ENCODE results near the gene TRANK1. TPM values are rescaled to one million over a fixed set of nuclear protein-coding genes. Genes with fewer than 3 reads are reported as not detected.

The TRANK1 gene
- total RNA-seq, 1 experiment from 2014 or later, result 1.1 TPM

- no TSS peak for BruUV-seq (replicated peaks)
- H3K36me3 ChIP-seq (ENCODE audit: control insufficient read depth in 1 of 2, insufficient read depth in 2 of 2, low read length in 2 of 2), result no peaks in the 10 kb centered on the region
- H3K27ac ChIP-seq (ENCODE audit: low read depth, low read length), result no peak overlapping the region
- CTCF ChIA-PET, result no interaction called here
- H3K27me3 ChIP-seq (ENCODE audit: insufficient read depth, low read length), result no peaks in the 10 kb centered on the region
- intact Hi-C loops (cut with micrococcal nuclease), result no loop called here
- no peak overlapping the region for H3K9ac ChIP-seq (ENCODE audit: low read length)
- no peak for DNase-seq (ENCODE audit: low read depth, low spot score)
- ATAC-seq, result no peak
- no peaks in the 10 kb centered on the region for H3K4me1 ChIP-seq (ENCODE audit: control insufficient read depth in 1 of 2, insufficient read depth in 2 of 2, low read length in 2 of 2)
- no peak overlapping the region for H2AFZ ChIP-seq (ENCODE audit: low read depth, low read length, poor library complexity, severe bottlenecking)
- no peak for TF ChIP-seq ELF1 (IDR thresholded peaks at IDR 0.05; ENCODE audit: borderline replicate concordance, low read depth)
- TF ChIP-seq YY1 (IDR thresholded peaks at IDR 0.05; ENCODE audit: extremely low read depth, insufficient replicate concordance, low read depth, low read length), result no peak
- no peak for TF ChIP-seq ZNF274 (IDR thresholded peaks at IDR 0.05; ENCODE audit: low read depth, low read length)
- TF ChIP-seq, protein P1, sequence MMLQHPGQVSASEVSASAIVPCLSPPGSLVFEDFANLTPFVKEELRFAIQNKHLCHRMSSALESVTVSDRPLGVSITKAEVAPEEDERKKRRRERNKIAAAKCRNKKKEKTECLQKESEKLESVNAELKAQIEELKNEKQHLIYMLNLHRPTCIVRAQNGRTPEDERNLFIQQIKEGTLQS (IDR thresholded peaks at IDR 0.05), result no peak
- no peak for TF ChIP-seq CTCF (IDR thresholded peaks at IDR 0.05 in 2 of 3, conservative IDR thresholded peaks at IDR 0.05 in 1 of 3; ENCODE audit: borderline replicate concordance in 1 of 3, insufficient read depth in 1 of 3, low read depth in 2 of 3, low read length in 2 of 3)
- no peak for TF ChIP-seq EZH2phosphoT487 (IDR thresholded peaks at IDR 0.05; ENCODE audit: borderline replicate concordance)
- TF ChIP-seq POLR2A (IDR thresholded peaks at IDR 0.05; ENCODE audit: borderline replicate concordance, extremely low read depth, insufficient read depth, insufficient read length), result no peak
- TF ChIP-seq FOSL1 (IDR thresholded peaks at IDR 0.05; ENCODE audit: low read depth), result no peak
- TF ChIP-seq SIN3A (IDR thresholded peaks at IDR 0.05; ENCODE audit: low read depth), result no peak
- TF ChIP-seq SRF (IDR thresholded peaks at IDR 0.05; ENCODE audit: low read depth), result no peak
- no peak for TF ChIP-seq JUND (IDR thresholded peaks at IDR 0.05)
- no peak for TF ChIP-seq REST (IDR thresholded peaks at IDR 0.05; ENCODE audit: low read depth)
- TF ChIP-seq EZH2 (IDR thresholded peaks at IDR 0.05), result no peak
- no peak for TF ChIP-seq EGR1 (IDR thresholded peaks at IDR 0.05; ENCODE audit: low read depth)
- TF ChIP-seq ZBTB33 (IDR thresholded peaks at IDR 0.05; ENCODE audit: extremely low read depth, insufficient replicate concordance, low read length), result no peak
- no peak for TF ChIP-seq MAX (IDR thresholded peaks at IDR 0.05)
- no peak for TF ChIP-seq POLR2AphosphoS5 (IDR thresholded peaks at IDR 0.05; ENCODE audit: low read depth, low read length)
- TF ChIP-seq CBX3 (IDR thresholded peaks at IDR 0.05; ENCODE audit: low read depth), result no peak
- no peak for TF ChIP-seq TCF7L2 (IDR thresholded peaks at IDR 0.05; ENCODE audit: borderline replicate concordance, extremely low read depth, insufficient read depth, insufficient read length)
- TF ChIP-seq CEBPB (IDR thresholded peaks at IDR 0.05; ENCODE audit: low read depth), result no peak
- no peaks in the 10 kb centered on the region for H4K20me1 ChIP-seq (ENCODE audit: insufficient read depth)
- H3K9me3 ChIP-seq (ENCODE audit: control insufficient read depth in 1 of 2, insufficient read depth in 1 of 2, low read depth in 1 of 2, low read length in 2 of 2), result no peaks in the 10 kb centered on the region
- H3K4me2 ChIP-seq (ENCODE audit: low read length), result no peak overlapping the region
- POLR2A ChIA-PET, result no interaction called here
- no peak overlapping the region for H3K4me3 ChIP-seq (replicated peaks in 1 of 2; ENCODE audit: low read depth in 1 of 2, low read length in 2 of 2)
- H3K79me2 ChIP-seq (ENCODE audit: insufficient read depth, low read length), result no peaks in the 10 kb centered on the region
- H3K9me2 ChIP-seq (ENCODE audit: insufficient read depth), result no peaks in the 10 kb centered on the region
- RAD21 ChIA-PET (ENCODE audit: low non-redundant PET in 1 of 2, low total read pairs in 2 of 2, uncharacterized antibody in 2 of 2, unreplicated experiment in 2 of 2), result no interaction called here
Measured at GRCh38 chr3:36894914-36895313, 49.9 kb downstream of the TRANK1 start.
